A549 (cell line): ENCODE results near the gene C4orf50. TPM values are rescaled to one million over a fixed set of nuclear protein-coding genes. Genes with fewer than 3 reads are reported as not detected.
A peak's percentile ranks its signal among the peaks of the same experiment; 100 is the strongest.

ENCODE experiments used
- ATAC-seq, 2 experiments: fragments of 200-7000 bp in 1 of 2; fragments of >200 bp in 1 of 2; cut with Nextera tagmentation in 1 of 2; cut with Tn5 transposase in 1 of 2; 3 replicates each; pipeline versions ENCODE4 v1.8.0 to v1.9.1; 2018 to 2020; ENCODE audit warnings: mild to moderate bottlenecking in 1 of 2, moderate library complexity in 1 of 2
- CTCF ChIA-PET: fragments of 300-600 bp; sonication (Branson Sonifier 250); formaldehyde crosslinking; extraction: SDS; loops from one replicate; lab custom pipeline; 2021; ENCODE audit warnings: antibody characterized with exemption, inconsistent platforms; lab: Yijun Ruan, JAX
- POLR2A ChIA-PET: fragments of 350-600 bp; formaldehyde crosslinking; extraction: SDS; loops from one replicate; lab custom pipeline; 2021; ENCODE audit warnings: antibody characterized with exemption, inconsistent platforms; lab: Yijun Ruan, JAX
- DNase-seq, 2 experiments: peaks; one replicate each; pipeline versions ENCODE4 v3.0.0 to v3.0.0-alpha.2; 2011 to 2016; ENCODE audit warnings: low read depth in 1 of 2, low spot score in 1 of 2
- FAIRE-seq: peaks from 2 replicates; lab custom pipeline; 2011; peaks lifted over from hg19 to GRCh38; lab: Jason Lieb, UNC
- H3K27ac ChIP-seq, 2 experiments: fragments of >200 bp; sonication (Bioruptor Twin); formaldehyde crosslinking; 3 replicates each; pipeline ENCODE4 v1.5.1; 2016 to 2017
- H3K4me1 ChIP-seq: fragments of >200 bp; sonication (Bioruptor Twin); formaldehyde crosslinking; 3 replicates; pipeline ENCODE4 v1.6.1; 2016
- H3K4me2 ChIP-seq: fragments of >200 bp; sonication (Bioruptor Twin); formaldehyde crosslinking; 3 replicates; pipeline ENCODE4 v1.6.1; 2016
- H3K4me3 ChIP-seq: fragments of >200 bp; sonication (Bioruptor Twin); formaldehyde crosslinking; 3 replicates; pipeline ENCODE4 v1.5.1; 2016
- H3K9me3 ChIP-seq: fragments of >200 bp; sonication (Bioruptor Twin); formaldehyde crosslinking; 3 replicates; pipeline ENCODE4 v1.6.1; 2016
- BHLHE40 ChIP-seq: IDR thresholded peaks from 2 replicates; pipeline ENCODE4 v1.6.1; 2012; ENCODE audit warnings: low read depth, low read length, inconsistent platforms
- CBX2 ChIP-seq: fragments of 200-600 bp; sonication (generic); IDR thresholded peaks from 2 replicates; pipeline ENCODE4 v1.6.1; 2016; ENCODE audit warnings: low read depth, mild to moderate bottlenecking, borderline replicate concordance
- CHD2 ChIP-seq: fragments of 150-350 bp; IDR thresholded peaks from 2 replicates; pipeline ENCODE4 v1.6.1; 2014; ENCODE audit warnings: low read length; ENCODE audit not compliant: partially characterized antibody
- CTCF ChIP-seq: fragments of >200 bp; sonication (Bioruptor Twin); formaldehyde crosslinking; IDR thresholded peaks from 3 replicates; pipeline ENCODE4 v1.5.1; 2016
- EP300 ChIP-seq, 2 experiments: fragments of >200 bp; sonication (Bioruptor Twin); formaldehyde crosslinking; IDR thresholded peaks; 2 replicates in 1 of 2; 3 replicates in 1 of 2; pipeline ENCODE4 v1.6.1; 2016 to 2017
- GATA3 ChIP-seq: IDR thresholded peaks from 2 replicates; pipeline ENCODE4 v1.6.1; 2012; ENCODE audit warnings: borderline replicate concordance
- HDAC2 ChIP-seq: fragments of 200-600 bp; sonication (generic); IDR thresholded peaks from 2 replicates; pipeline ENCODE4 v1.6.1; 2016
- HOXB13 ChIP-seq: fragments of 250-450 bp; sonication (Bioruptor Pico); IDR thresholded peaks from 2 replicates; pipeline ENCODE4 v1.5.0; 2020; ENCODE audit warnings: low read depth, mild to moderate bottlenecking, moderate library complexity
- HOXB5 ChIP-seq: fragments of 250-450 bp; sonication (Bioruptor Pico); IDR thresholded peaks from 2 replicates; pipeline ENCODE4 v1.5.0; 2020; ENCODE audit warnings: mild to moderate bottlenecking, moderate library complexity
- JUNB ChIP-seq: fragments of >200 bp; sonication (Bioruptor Twin); formaldehyde crosslinking; IDR thresholded peaks from 2 replicates; pipeline ENCODE4 v1.6.1; 2016
- MAFK ChIP-seq: fragments of 450-650 bp; IDR thresholded peaks from 2 replicates; pipeline ENCODE4 v1.6.1; 2014; ENCODE audit not compliant: partially characterized antibody
- MAZ ChIP-seq: fragments of 150-350 bp; IDR thresholded peaks from 2 replicates; pipeline ENCODE4 v1.6.1; 2014; ENCODE audit warnings: antibody characterized with exemption, low read depth, low read length, borderline replicate concordance
- MYC ChIP-seq: IDR thresholded peaks from 2 replicates; pipeline ENCODE4 v1.6.1; 2012; ENCODE audit warnings: mild to moderate bottlenecking, inconsistent platforms, low read length, improper control_type of control experiment, borderline replicate concordance
- NPAS2 ChIP-seq: fragments of 250-450 bp; sonication (Bioruptor Pico); IDR thresholded peaks from 2 replicates; pipeline ENCODE4 v1.8.0; 2022; ENCODE audit warnings: mild to moderate bottlenecking, moderate library complexity, borderline replicate concordance
- PBX3 ChIP-seq: IDR thresholded peaks from 2 replicates; pipeline ENCODE4 v1.6.1; 2012
- POLR2A ChIP-seq: IDR thresholded peaks from 2 replicates; pipeline ENCODE4 v1.6.1; 2012; ENCODE audit warnings: mild to moderate bottlenecking, low read length
- RAD21 ChIP-seq, 2 experiments: fragments of >200 bp in 1 of 2; sonication (Bioruptor Twin) in 1 of 2; formaldehyde crosslinking in 1 of 2; IDR thresholded peaks in 1 of 2; conservative IDR thresholded peaks in 1 of 2; 2 replicates in 1 of 2; 3 replicates in 1 of 2; pipeline ENCODE4 v1.6.1; 2012 to 2018; ENCODE audit warnings: inconsistent platforms in 1 of 2
- RCOR1 ChIP-seq: fragments of 150-350 bp; IDR thresholded peaks from 2 replicates; pipeline ENCODE4 v1.6.1; 2014; ENCODE audit warnings: antibody characterized with exemption, low read length, low read depth
- RNF2 ChIP-seq: fragments of 200-600 bp; sonication (generic); IDR thresholded peaks from 2 replicates; pipeline ENCODE4 v1.6.1; 2016; ENCODE audit warnings: low read depth, mild to moderate bottlenecking, antibody characterized with exemption, moderate library complexity, borderline replicate concordance
- SMC3 ChIP-seq: fragments of >200 bp; sonication (Bioruptor Twin); formaldehyde crosslinking; IDR thresholded peaks from 3 replicates; pipeline ENCODE4 v1.6.1; 2018; ENCODE audit warnings: inconsistent platforms
- TP53 ChIP-seq: fragments of 250-450 bp; sonication (Bioruptor Pico); IDR thresholded peaks from 2 replicates; pipeline ENCODE4 v1.5.0; 2021; ENCODE audit warnings: mild to moderate bottlenecking, moderate library complexity
- ZC3H11A ChIP-seq: fragments of 450-650 bp; IDR thresholded peaks from 2 replicates; pipeline ENCODE4 v1.6.1; 2014; ENCODE audit warnings: antibody characterized with exemption, mild to moderate bottlenecking
- ZNF302 ChIP-seq: fragments of 250-450 bp; sonication (Bioruptor Pico); IDR thresholded peaks from 2 replicates; pipeline ENCODE4 v1.9.0; 2021; ENCODE audit warnings: inconsistent platforms, mild to moderate bottlenecking, moderate library complexity
- WGBS: methylation state at CpG from one replicate; pipeline ENCODE4 v1.1.6; 2017; ENCODE audit errors: missing lambda C conversion rate; 5-methylcytosine and 5-hydroxymethylcytosine counted together
- polyA plus RNA-seq, 4 experiments: library from polyadenylated mRNA; depleted of rRNA in 3 of 4; stranded (reverse); fragments of >200 nt; fragmentation: RNase III in 1 of 4; extraction: RNeasy Plus Mini Kit Qiagen cat#74134 plus additional on column Dnase treatment in 1 of 4; gene quantifications; 2 replicates in 3 of 4; 3 replicates in 1 of 4; pipeline ENCODE4 v1.2.3, GENCODE V29; 2011 to 2017
- TF ChIP-seq, protein P1 (sequence below): fragments of 250-450 bp; sonication (Bioruptor Pico); IDR thresholded peaks from 2 replicates; pipeline ENCODE4 v1.5.0; 2021; ENCODE audit warnings: mild to moderate bottlenecking, moderate library complexity, borderline replicate concordance
- TF ChIP-seq, protein P2 (sequence below): fragments of 450-650 bp; IDR thresholded peaks from 2 replicates; pipeline ENCODE4 v1.6.1; 2014; ENCODE audit warnings: antibody characterized with exemption

C4orf50 gene
- polyA plus RNA-seq, 2 of the 4 experiments (the other 2 are of a cell fraction): not detected

- no peak for FAIRE-seq
- peak; percentile 86 to 95 for ATAC-seq
- Histone ChIP-seq H3K4me1 (no peaks in the 10 kb centered on the region), H3K9me3 (no peaks in the 10 kb centered on the region)
- TF ChIP-seq EP300 (IDR thresholded peaks at IDR 0.05): no peak
- TF ChIP-seq CTCF: peak; percentile 91
- no peak for TF ChIP-seq PBX3
- TF ChIP-seq JUNB: no peak
- TF ChIP-seq RCOR1: no peak
- peak; percentile 64 for TF ChIP-seq SMC3
- TF ChIP-seq ZC3H11A: no peak
- no peak for TF ChIP-seq NPAS2
- no peak for TF ChIP-seq GATA3
- no peak for TF ChIP-seq ZNF302 (CRISPR knock-in tag)
- no peak for TF ChIP-seq HOXB5 (CRISPR knock-in tag)
- no peak for TF ChIP-seq POLR2A
- no peak for TF ChIP-seq MAFK
- no peak for TF ChIP-seq TP53 (CRISPR knock-in tag)
- TF ChIP-seq, protein P1, sequence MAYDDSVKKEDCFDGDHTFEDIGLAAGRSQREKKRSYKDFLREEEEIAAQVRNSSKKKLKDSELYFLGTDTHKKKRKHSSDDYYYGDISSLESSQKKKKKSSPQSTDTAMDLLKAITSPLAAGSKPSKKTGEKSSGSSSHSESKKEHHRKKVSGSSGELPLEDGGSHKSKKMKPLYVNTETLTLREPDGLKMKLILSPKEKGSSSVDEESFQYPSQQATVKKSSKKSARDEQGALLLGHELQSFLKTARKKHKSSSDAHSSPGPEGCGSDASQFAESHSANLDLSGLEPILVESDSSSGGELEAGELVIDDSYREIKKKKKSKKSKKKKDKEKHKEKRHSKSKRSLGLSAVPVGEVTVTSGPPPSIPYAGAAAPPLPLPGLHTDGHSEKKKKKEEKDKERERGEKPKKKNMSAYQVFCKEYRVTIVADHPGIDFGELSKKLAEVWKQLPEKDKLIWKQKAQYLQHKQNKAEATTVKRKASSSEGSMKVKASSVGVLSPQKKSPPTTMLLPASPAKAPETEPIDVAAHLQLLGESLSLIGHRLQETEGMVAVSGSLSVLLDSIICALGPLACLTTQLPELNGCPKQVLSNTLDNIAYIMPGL: no peak
- no peak for TF ChIP-seq HDAC2
- no peak for TF ChIP-seq MYC
- TF ChIP-seq, protein P2, sequence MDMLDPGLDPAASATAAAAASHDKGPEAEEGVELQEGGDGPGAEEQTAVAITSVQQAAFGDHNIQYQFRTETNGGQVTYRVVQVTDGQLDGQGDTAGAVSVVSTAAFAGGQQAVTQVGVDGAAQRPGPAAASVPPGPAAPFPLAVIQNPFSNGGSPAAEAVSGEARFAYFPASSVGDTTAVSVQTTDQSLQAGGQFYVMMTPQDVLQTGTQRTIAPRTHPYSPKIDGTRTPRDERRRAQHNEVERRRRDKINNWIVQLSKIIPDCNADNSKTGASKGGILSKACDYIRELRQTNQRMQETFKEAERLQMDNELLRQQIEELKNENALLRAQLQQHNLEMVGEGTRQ: no peak
- TF ChIP-seq RAD21 (conservative IDR thresholded peaks at IDR 0.05 in 1 of 2, IDR thresholded peaks at IDR 0.05 in 1 of 2): peak; percentile 79 to 82
- no peak for TF ChIP-seq MAZ
- TF ChIP-seq HOXB13 (CRISPR knock-in tag): no peak
- TF ChIP-seq BHLHE40: no peak
- TF ChIP-seq RNF2: no peak
- TF ChIP-seq CHD2: no peak
- no peak for TF ChIP-seq CBX2
- TF ChIP-seq, all 56 proteins: peak for 3
- H3K27ac ChIP-seq: no peak overlapping the region
- 0% methylated on average over 2 of the region's 9 CpGs for WGBS
- peak; percentile 61 to 64 for DNase-seq
- CTCF ChIA-PET: interaction anchor here (0.6 to 4.1 kb wide), 50 partner anchors 8 to 1487 kb away, joined by 3 to 50 read pairs (median 4); no protein-coding TSS in a partner anchor
- POLR2A ChIA-PET: no interaction called here
- no peak overlapping the region for H3K4me3 ChIP-seq
- no peak overlapping the region for H3K4me2 ChIP-seq
Observed at GRCh38 chr4:5998333-5998936, 19.8 kb downstream of the C4orf50 start.
